KBM-7 (cell line): ENCODE data around the gene NMRK1.
A peak's percentile ranks its signal among the peaks of the same experiment; 100 is the strongest.

Experiments used
- DNase-seq: peaks from one replicate; pipeline ENCODE4 v3.0.0-alpha.2; 2015
- in situ Hi-C: fragments of 300-500 bp; cut with MboI; formaldehyde crosslinking; loops from 2 replicates; pipeline ENCODE4 v1.14.3; 2020; ENCODE audit warnings: low sequenced_read_pairs, low pct_unique_long_range_greater_than_20kb, mixed read lengths

Gene NMRK1

GRCh38 chr9:75105019-75105540, 17.1 kb upstream of the NMRK1 start:
- no peak for DNase-seq
- in situ Hi-C loops = no loop called here

- DNase-seq = no peak
- in situ Hi-C loops = no loop called here
Measured at GRCh38 chr9:75104607-75105006, 16.7 kb upstream of the NMRK1 start.

- in situ Hi-C loops = no loop called here
- no peak for DNase-seq
Measured at GRCh38 chr9:75102177-75102790, 14.3 kb upstream of the NMRK1 start.

GRCh38 chr9:75101004-75101588, 13.1 kb upstream of the NMRK1 start:
- DNase-seq = no peak
- in situ Hi-C loops = no loop called here

- no peak for DNase-seq
- in situ Hi-C loops = no loop called here
Measured at GRCh38 chr9:75096796-75097195, 8.8 kb upstream of the NMRK1 start.

- no peak for DNase-seq
- in situ Hi-C loops = no loop called here
Measured at GRCh38 chr9:75092766-75093165, 4.8 kb upstream of the NMRK1 start.

- in situ Hi-C loops = no loop called here
- no peak for DNase-seq
Measured at GRCh38 chr9:75090579-75090978, 2.6 kb upstream of the NMRK1 start.

GRCh38 chr9:75089373-75089766, 1.4 kb upstream of the NMRK1 start:
- no peak for DNase-seq
- in situ Hi-C loops = no loop called here

- in situ Hi-C loops = no loop called here
Measured at GRCh38 chr9:75088646-75089372, 854 bp upstream of the NMRK1 start.

GRCh38 chr9:75087289-75087823, 599 bp downstream of the NMRK1 start:
- peak; percentile 60 for DNase-seq
- in situ Hi-C loops = no loop called here

More at GRCh38 chr9:75088646-75089372, 854 bp upstream of the NMRK1 start:
- peak; percentile 83 for DNase-seq

GRCh38 chr9:75086541-75087288, 1.2 kb downstream of the NMRK1 start:
- in situ Hi-C loops = no loop called here
- no peak for DNase-seq

GRCh38 chr9:75085640-75086039, 2.3 kb downstream of the NMRK1 start:
- in situ Hi-C loops = no loop called here
- peak; percentile 38 for DNase-seq

- in situ Hi-C loops = no loop called here
- no peak for DNase-seq
Measured at GRCh38 chr9:75084081-75084672, 3.8 kb downstream of the NMRK1 start.

GRCh38 chr9:75083188-75083970, 4.6 kb downstream of the NMRK1 start:
- in situ Hi-C loops = no loop called here
- DNase-seq = no peak

- in situ Hi-C loops = no loop called here
- no peak for DNase-seq
Measured at GRCh38 chr9:75081632-75082031, 6.3 kb downstream of the NMRK1 start.

- DNase-seq = no peak
- in situ Hi-C loops = loop anchor here (10.0 kb wide), 1 partner anchor 298 kb away; no protein-coding TSS in a partner anchor
Measured at GRCh38 chr9:75072895-75073294, 15.1 kb downstream of the NMRK1 start.

GRCh38 chr9:75071530-75072122, 16.3 kb downstream of the NMRK1 start:
- in situ Hi-C loops = loop anchor here (10.0 kb wide), 1 partner anchor 297 kb away; no protein-coding TSS in a partner anchor
- DNase-seq = no peak

GRCh38 chr9:75069171-75069570, 18.8 kb downstream of the NMRK1 start:
- in situ Hi-C loops = no loop called here
- DNase-seq = no peak
